Measurements from ENCODE around the gene SGCD.
"Not testable (repeated sequence)": the region's sequence is repeated elsewhere in the genome, so short reads cannot be mapped to it uniquely, and the experiment has no call there.

The SGCD gene

DNA sequence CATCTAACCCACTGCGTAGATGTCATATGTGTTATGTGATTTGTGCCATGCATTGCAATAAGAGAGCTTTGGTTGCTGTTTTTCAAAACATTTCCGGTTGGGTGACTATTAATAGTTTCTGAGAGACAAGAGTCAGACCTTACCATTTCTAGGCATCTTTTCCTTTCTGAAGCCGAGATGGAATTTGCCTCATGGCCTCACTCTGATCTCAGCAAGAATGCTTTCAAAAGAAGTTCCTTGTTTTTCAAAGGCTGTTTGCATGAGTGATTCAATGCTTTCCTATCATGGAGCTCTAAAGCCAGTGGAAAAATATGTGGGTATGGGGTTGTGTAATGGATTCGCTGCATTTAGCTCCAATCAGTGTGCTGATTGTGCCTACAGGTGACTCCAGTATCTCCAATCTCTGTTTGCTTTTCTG, 320.1 kb downstream of the SGCD start:
- no peak for DNase-seq (ENCODE audit: low read depth, low spot score)
- H3K27ac ChIP-seq, result no peak overlapping the region

DNA sequence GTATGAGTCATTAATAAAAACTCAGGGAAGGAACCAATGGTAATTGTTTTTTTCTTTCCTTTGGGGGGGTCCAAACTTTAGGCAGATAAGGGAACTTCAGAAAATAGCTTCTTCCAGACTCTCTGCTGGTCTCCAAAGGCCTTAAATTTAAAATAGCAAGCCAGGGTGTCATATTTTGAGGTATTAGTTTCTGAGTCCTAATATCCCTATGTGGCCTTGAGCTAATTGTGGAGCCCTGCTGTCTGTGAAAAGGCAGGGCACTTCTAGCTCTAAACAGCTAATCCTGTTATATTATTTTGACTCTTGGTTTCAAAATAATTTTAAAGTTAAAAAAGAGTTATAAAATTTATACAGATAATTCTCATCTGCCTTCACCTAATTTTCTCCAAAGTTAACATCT, 327.5 kb downstream of the SGCD start:
- no peak for DNase-seq (ENCODE audit: low read depth, low spot score)
- Histone ChIP-seq H3K4me3 (no peak overlapping the region), H3K9ac (ENCODE audit: insufficient read length) (no peak overlapping the region), H3K9me3 (ENCODE audit: low read depth, low read length) (no peaks in the 10 kb centered on the region), H3K27ac (no peak overlapping the region), H3K36me3 (ENCODE audit: insufficient read depth, low read length) (no peaks in the 10 kb centered on the region)
- no peak for TF ChIP-seq EZH2 (IDR thresholded peaks at IDR 0.05)
- TF ChIP-seq POLR2AphosphoS5 (IDR thresholded peaks at IDR 0.05; ENCODE audit: borderline replicate concordance, low read depth, low read length), result no peak

More for the DNA sequence above, 320.1 kb downstream of the SGCD start:
- Histone ChIP-seq H3K4me3 (no peak overlapping the region), H3K36me3 (ENCODE audit: insufficient read depth, low read length) (no peaks in the 10 kb centered on the region), H3K9ac (ENCODE audit: insufficient read length) (no peak overlapping the region), H3K9me3 (ENCODE audit: low read depth, low read length) (no peaks in the 10 kb centered on the region)
- no peak for TF ChIP-seq EZH2 (IDR thresholded peaks at IDR 0.05)
- no peak for TF ChIP-seq FOXP2 (optimal IDR thresholded peaks at IDR 0.05; ENCODE audit: control extremely low read depth, extremely low read length, insufficient read depth)

DNA sequence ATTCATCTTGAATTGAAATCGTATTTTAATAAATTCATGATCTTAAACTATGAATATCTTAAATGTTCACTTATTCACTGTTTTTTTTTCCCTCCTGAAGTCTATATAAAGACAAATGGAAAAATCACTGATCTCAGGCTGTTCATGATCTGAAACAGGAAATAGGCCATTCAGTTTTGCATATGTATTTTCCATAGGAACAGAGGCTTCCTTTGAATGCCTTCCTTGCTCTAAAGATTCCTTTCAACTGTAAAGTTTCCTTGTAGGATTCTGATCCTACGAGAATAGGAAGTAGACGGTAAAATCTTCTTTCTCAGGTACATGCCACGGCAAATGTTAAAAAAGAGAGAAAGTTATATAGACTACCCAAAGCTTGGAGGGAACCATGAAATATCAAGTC, 328.8 kb downstream of the SGCD start:
- Histone ChIP-seq H3K27ac (no peak overlapping the region), H3K36me3 (ENCODE audit: insufficient read depth, low read length) (no peaks in the 10 kb centered on the region), H3K9me3 (ENCODE audit: low read depth, low read length) (no peaks in the 10 kb centered on the region), H3K4me3 (no peak overlapping the region), H3K9ac (ENCODE audit: insufficient read length) (no peak overlapping the region)
- no peak for DNase-seq (ENCODE audit: low read depth, low spot score)
- TF ChIP-seq POLR2AphosphoS5 (IDR thresholded peaks at IDR 0.05; ENCODE audit: borderline replicate concordance, low read depth, low read length), result no peak
- no peak for TF ChIP-seq FOXP2 (optimal IDR thresholded peaks at IDR 0.05; ENCODE audit: control extremely low read depth, extremely low read length, insufficient read depth)
- no peak for TF ChIP-seq EZH2 (IDR thresholded peaks at IDR 0.05)

DNA sequence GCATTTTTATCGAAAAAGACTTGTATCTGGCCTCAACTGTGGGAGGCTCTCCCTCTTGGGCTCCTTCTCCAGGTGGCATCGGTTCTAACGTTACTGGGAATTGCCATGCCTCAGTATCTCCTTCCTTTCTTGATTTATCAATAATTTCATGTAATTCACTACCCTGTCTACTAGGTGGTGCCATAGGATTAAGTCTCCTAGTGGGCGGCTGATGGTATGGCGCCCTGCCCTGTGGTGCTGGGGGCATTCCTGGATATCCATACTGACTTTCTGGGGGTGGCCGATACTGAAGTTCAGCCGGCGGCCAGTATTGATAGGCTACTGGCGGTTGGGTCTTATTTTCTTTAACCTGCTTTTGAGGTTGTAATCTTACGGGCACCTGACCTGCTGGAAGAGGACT, 337.9 kb downstream of the SGCD start:
- not testable (repeated sequence) for H3K9me3 ChIP-seq (ENCODE audit: low read depth, low read length); H3K9ac ChIP-seq (ENCODE audit: insufficient read length)

DNA sequence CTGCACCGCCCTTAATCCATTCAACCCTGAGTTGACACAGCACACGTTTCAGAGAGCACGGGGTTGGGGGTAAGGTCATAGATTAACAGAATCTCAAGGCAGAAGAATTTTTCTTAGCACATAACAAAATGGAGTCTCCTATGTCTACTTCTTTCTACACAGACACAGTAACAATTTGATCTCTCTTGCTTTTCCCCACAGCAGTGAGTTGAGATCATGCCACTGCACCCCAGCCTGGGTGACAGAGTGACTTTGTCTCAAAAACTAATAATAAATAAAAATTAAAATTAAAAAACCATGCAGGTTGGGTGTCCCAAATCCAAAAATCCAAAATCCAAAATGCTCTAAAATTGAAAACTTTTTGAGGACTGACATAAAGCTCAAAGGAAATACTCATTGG, 339.7 kb downstream of the SGCD start:
- H3K9ac ChIP-seq (ENCODE audit: insufficient read length), result not testable (repeated sequence)

More for the DNA sequence above, 337.9 kb downstream of the SGCD start:
- H3K4me3 ChIP-seq; H3K27ac ChIP-seq; H3K36me3 ChIP-seq (ENCODE audit: insufficient read depth, low read length); DNase-seq (ENCODE audit: low read depth, low spot score): not testable (repeated sequence)

DNA sequence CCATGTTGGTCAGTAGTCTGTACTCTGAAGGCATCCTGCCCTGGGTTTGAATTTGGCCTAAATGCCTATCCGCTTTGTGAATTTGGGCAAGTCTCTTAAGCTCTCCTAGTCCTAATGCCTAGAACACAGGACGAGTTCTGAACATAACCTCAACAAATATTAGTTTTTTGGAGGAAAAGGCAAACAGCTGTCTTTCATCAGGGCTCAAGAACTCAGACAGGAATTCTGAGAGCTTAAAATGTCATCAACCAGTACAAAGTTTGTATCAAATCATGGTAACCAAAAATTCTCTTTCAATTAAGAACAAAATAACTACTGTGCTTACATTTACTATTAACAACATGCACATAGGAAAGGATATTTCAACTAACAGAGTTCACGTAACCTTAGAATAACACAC, 340.7 kb downstream of the SGCD start:
- TF ChIP-seq POLR2AphosphoS5 (IDR thresholded peaks at IDR 0.05; ENCODE audit: borderline replicate concordance, low read depth, low read length), result no peak
- no peak for TF ChIP-seq FOXP2 (optimal IDR thresholded peaks at IDR 0.05; ENCODE audit: control extremely low read depth, extremely low read length, insufficient read depth)
- TF ChIP-seq EZH2 (IDR thresholded peaks at IDR 0.05), result no peak
- H3K9me3 ChIP-seq (ENCODE audit: low read depth, low read length), result no peaks in the 10 kb centered on the region
- H3K9ac ChIP-seq (ENCODE audit: insufficient read length), result no peak overlapping the region
- no peak for DNase-seq (ENCODE audit: low read depth, low spot score)
- no peaks in the 10 kb centered on the region for H3K36me3 ChIP-seq (ENCODE audit: insufficient read depth, low read length)
- no peak overlapping the region for H3K4me3 ChIP-seq
- no peak overlapping the region for H3K27ac ChIP-seq

More for the DNA sequence above, 339.7 kb downstream of the SGCD start:
- not testable (repeated sequence) for H3K27ac ChIP-seq; H3K4me3 ChIP-seq; H3K36me3 ChIP-seq (ENCODE audit: insufficient read depth, low read length); H3K9me3 ChIP-seq (ENCODE audit: low read depth, low read length); DNase-seq (ENCODE audit: low read depth, low spot score)

DNA sequence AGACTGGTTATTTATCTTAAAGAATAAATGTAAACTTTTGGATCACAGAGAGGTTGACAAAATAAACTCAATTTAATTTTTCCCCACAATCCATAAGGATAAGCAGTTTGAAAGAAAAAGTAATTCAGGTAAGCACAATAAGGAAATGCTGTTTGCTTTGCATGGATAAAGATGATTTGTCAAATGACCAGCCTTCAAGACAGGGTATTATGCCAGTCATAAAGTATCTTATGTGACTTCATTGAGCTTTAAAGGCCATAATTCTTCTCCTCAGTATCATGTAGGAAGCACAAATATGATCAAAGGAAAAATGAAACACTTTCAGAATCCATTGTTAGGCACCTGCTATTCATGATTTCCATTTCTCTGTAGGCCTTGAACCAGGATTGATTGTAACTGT, 342.5 kb downstream of the SGCD start:
- H3K9me3 ChIP-seq (ENCODE audit: low read depth, low read length), result no peaks in the 10 kb centered on the region
- H3K9ac ChIP-seq (ENCODE audit: insufficient read length), result no peak overlapping the region
- H3K4me3 ChIP-seq, result no peak overlapping the region
- no peak for DNase-seq (ENCODE audit: low read depth, low spot score)
- H3K27ac ChIP-seq, result no peak overlapping the region
- TF ChIP-seq EZH2 (IDR thresholded peaks at IDR 0.05), result no peak
- no peak for TF ChIP-seq POLR2AphosphoS5 (IDR thresholded peaks at IDR 0.05; ENCODE audit: borderline replicate concordance, low read depth, low read length)
- TF ChIP-seq FOXP2 (optimal IDR thresholded peaks at IDR 0.05; ENCODE audit: control extremely low read depth, extremely low read length, insufficient read depth), result no peak
- no peaks in the 10 kb centered on the region for H3K36me3 ChIP-seq (ENCODE audit: insufficient read depth, low read length)

DNA sequence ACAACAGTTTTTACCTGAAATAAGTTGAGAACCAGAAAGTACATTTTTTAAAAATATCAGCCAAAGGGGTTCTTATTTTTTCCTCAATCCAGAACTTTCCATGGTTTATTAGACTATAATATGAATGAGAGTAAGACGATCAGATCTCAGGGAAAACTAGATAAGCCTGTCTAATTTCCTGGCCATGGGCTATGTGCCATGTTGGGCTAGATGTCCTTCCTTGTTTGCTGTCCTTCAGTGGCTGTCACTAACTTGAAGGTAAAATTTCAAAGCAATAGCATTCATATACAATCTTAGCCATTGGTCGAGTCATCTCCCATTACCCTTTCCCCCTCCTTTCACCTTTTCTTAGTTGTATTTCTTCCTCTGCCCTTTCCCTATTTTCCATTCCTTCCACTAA, 343.7 kb downstream of the SGCD start:
- Histone ChIP-seq H3K27ac (no peak overlapping the region), H3K9me3 (ENCODE audit: low read depth, low read length) (no peaks in the 10 kb centered on the region), H3K4me3 (no peak overlapping the region), H3K36me3 (ENCODE audit: insufficient read depth, low read length) (no peaks in the 10 kb centered on the region), H3K9ac (ENCODE audit: insufficient read length) (no peak overlapping the region)
- TF ChIP-seq FOXP2 (optimal IDR thresholded peaks at IDR 0.05; ENCODE audit: control extremely low read depth, extremely low read length, insufficient read depth), result no peak
- no peak for TF ChIP-seq EZH2 (IDR thresholded peaks at IDR 0.05)
- no peak for TF ChIP-seq POLR2AphosphoS5 (IDR thresholded peaks at IDR 0.05; ENCODE audit: borderline replicate concordance, low read depth, low read length)
- DNase-seq (ENCODE audit: low read depth, low spot score), result no peak

DNA sequence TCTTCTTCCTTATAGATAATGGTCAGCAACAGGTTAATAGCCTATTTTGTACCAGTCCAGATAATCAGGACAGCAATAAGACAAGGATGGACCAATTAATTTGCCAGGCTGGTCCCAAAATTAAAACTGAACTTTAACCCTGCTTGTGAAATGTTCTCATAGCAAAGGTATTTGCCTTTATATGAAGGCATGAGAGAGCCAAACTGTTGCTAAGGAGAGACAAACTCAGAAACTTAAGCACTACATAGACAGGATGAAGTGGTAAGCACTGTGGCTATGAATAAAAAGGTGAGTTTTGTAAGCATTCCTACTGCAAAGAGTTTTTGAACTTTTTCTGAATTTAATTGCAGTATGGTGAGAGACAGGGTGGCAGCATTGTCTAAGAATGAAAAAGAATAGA, 348.4 kb downstream of the SGCD start:
- Histone ChIP-seq H3K27ac (no peak overlapping the region), H3K9ac (ENCODE audit: insufficient read length) (no peak overlapping the region)
- DNase-seq (ENCODE audit: low read depth, low spot score), result no peak

More for the DNA sequence above, 348.4 kb downstream of the SGCD start:
- H3K36me3 ChIP-seq (ENCODE audit: insufficient read depth, low read length), result no peaks in the 10 kb centered on the region
- TF ChIP-seq FOXP2 (optimal IDR thresholded peaks at IDR 0.05; ENCODE audit: control extremely low read depth, extremely low read length, insufficient read depth), result no peak
- no peak for TF ChIP-seq EZH2 (IDR thresholded peaks at IDR 0.05)
- no peak for TF ChIP-seq POLR2AphosphoS5 (IDR thresholded peaks at IDR 0.05; ENCODE audit: borderline replicate concordance, low read depth, low read length)
- H3K4me3 ChIP-seq, result no peak overlapping the region
- H3K9me3 ChIP-seq (ENCODE audit: low read depth, low read length), result no peaks in the 10 kb centered on the region
